ENCODE measurements around the gene PCDHGC3. TPM values are rescaled to one million over a fixed set of nuclear protein-coding genes. Genes with fewer than 3 reads are reported as not detected.

The PCDHGC3 gene
- total and polyA plus RNA-seq, 2 of the 4 experiments (the other 2 are of a cell fraction), result 21.1 to 72.1 TPM

DNA sequence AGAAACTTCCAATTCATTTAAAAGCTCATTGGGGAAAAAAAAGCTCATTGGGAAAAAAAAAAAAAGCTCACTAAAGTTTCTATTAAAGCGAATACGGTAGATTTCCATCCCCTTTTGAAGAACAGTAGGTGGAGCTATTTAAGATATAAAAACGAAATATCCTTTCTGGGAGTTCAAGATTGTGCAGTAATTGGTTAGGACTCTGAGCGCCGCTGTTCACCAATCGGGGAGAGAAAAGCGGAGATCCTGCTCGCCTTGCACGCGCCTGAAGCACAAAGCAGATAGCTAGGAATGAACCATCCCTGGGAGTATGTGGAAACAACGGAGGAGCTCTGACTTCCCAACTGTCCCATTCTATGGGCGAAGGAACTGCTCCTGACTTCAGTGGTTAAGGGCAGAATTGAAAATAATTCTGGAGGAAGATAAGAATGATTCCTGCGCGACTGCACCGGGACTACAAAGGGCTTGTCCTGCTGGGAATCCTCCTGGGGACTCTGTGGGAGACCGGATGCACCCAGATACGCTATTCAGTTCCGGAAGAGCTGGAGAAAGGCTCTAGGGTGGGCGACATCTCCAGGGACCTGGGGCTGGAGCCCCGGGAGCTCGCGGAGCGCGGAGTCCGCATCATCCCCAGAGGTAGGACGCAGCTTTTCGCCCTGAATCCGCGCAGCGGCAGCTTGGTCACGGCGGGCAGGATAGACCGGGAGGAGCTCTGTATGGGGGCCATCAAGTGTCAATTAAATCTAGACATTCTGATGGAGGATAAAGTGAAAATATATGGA lies 45.2 kb upstream of the PCDHGC3 start, which contains the start of gene PCDHGA12 (continued):
- TF ChIP-seq CEBPB (IDR thresholded peaks at IDR 0.05; ENCODE audit: low read depth, low read length) (peak; percentile 34; the same call in 1 of the 2 replicates), MXI1 (IDR thresholded peaks at IDR 0.05; ENCODE audit: borderline replicate concordance, low read depth, low read length) (0 out of 2 replicates have a peak, but pooled peaks have one; percentile 25)

DNA sequence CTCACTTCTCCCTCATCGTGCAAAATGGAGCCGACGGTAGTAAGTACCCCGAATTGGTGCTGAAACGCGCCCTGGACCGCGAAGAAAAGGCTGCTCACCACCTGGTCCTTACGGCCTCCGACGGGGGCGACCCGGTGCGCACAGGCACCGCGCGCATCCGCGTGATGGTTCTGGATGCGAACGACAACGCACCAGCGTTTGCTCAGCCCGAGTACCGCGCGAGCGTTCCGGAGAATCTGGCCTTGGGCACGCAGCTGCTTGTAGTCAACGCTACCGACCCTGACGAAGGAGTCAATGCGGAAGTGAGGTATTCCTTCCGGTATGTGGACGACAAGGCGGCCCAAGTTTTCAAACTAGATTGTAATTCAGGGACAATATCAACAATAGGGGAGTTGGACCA lies 44.5 kb upstream of the PCDHGC3 start:
- Histone ChIP-seq H3K4me1 (ENCODE audit: control insufficient read depth, insufficient read depth, low read length) (no peaks in the 10 kb centered on the region; the same call in 1 of the 2 replicates), H3K56ac (ENCODE audit: extremely low read depth, insufficient read depth, low read length) (no peak overlapping the region), H3K14ac (replicated peaks; ENCODE audit: low read depth, low read length) (no peak overlapping the region), H3K9ac (ENCODE audit: low read depth, low read length) (no peak overlapping the region), H3K4ac (ENCODE audit: low read depth, low read length) (no peak overlapping the region), H3K36me3 (ENCODE audit: control insufficient read depth, insufficient read depth, low read length) (peaks cover 18% of the 10 kb centered on the region), H3K27me3 (ENCODE audit: control insufficient read depth, insufficient read depth, low read length) (no peaks in the 10 kb centered on the region), H3K23ac (ENCODE audit: low read depth, low read length) (no peak overlapping the region), H3K18ac (ENCODE audit: low read depth, low read length) (no peak overlapping the region), H4K5ac (ENCODE audit: low read depth, low read length) (peak overlapping the region; percentile 39), H3K4me3 (ENCODE audit: insufficient read depth, low read depth, low read length) (peak overlapping the region; percentile 6; the same call in 1 of the 2 replicates), H3K9me1 (ENCODE audit: insufficient read depth, low read length) (no peaks in the 10 kb centered on the region), H4K91ac (ENCODE audit: insufficient read depth, low read depth, low read length) (no peak overlapping the region; the same call in 1 of the 2 replicates), H2AFZ (replicated peaks; ENCODE audit: low read length, poor library complexity) (peak overlapping the region; percentile 52), H3K27ac (ENCODE audit: insufficient read depth, low read length) (no peak overlapping the region), H2AK9ac (replicated peaks; ENCODE audit: low read depth, low read length, poor library complexity) (peak overlapping the region; percentile 31), H4K20me1 (ENCODE audit: insufficient read depth, low read length) (no peaks in the 10 kb centered on the region), H4K8ac (ENCODE audit: low read depth in 2 of 2, low read length in 2 of 2) (peak overlapping the region in 1 of 2 experiments; percentile 42; a peak in 1 of 4 replicates), H2BK5ac (ENCODE audit: low read depth, low read length, poor library complexity, severe bottlenecking) (no peak overlapping the region), H2AK5ac (ENCODE audit: low read depth, low read length) (no peak overlapping the region), H3K4me2 (ENCODE audit: low read depth, low read length) (peak overlapping the region; percentile 33), H3K79me1 (ENCODE audit: low read depth in 1 of 2, low read length in 2 of 2) (peaks cover 17 to 22% of the 10 kb centered on the region in 2 experiments; a peak in 3 of 4 replicates), H2BK15ac (ENCODE audit: low read depth, low read length) (no peak overlapping the region), H2BK20ac (ENCODE audit: low read depth, low read length) (no peak overlapping the region), H2BK120ac (ENCODE audit: low read depth, low read length) (no peak overlapping the region), H3K9me3 (ENCODE audit: control insufficient read depth, insufficient read depth, low read length) (peaks cover 36% of the 10 kb centered on the region; the same call in 1 of the 2 replicates)
- ChIA-PET POLR2A (ENCODE audit: unreplicated experiment) (no interaction called here), CTCF (interaction anchor here (1.5 kb wide), 1 partner anchor 9 kb away, joined by 3 read pairs; no protein-coding TSS in a partner anchor)
- in situ Hi-C loops (cut with MboI; ENCODE audit: low sequenced_read_pairs) (no loop called here), dilution Hi-C loops (cut with HindIII; ENCODE audit: low sequenced_read_pairs, unreplicated experiment) (no loop called here), intact Hi-C loops (cut with micrococcal nuclease) (loop anchor here (2.0 to 5.0 kb wide), 3 partner anchors 46 to 94 kb away; partner anchors contain the start of gene PCDHGC3)
- DNase-seq (no peak), ATAC-seq (ENCODE audit: low read depth) (no peak)
- TF ChIP-seq BHLHE40 (IDR thresholded peaks at IDR 0.05; ENCODE audit: low read depth, low read length), result no peak
- no peak for TF ChIP-seq RFX5 (IDR thresholded peaks at IDR 0.05; ENCODE audit: low read depth, low read length)
- TF ChIP-seq, protein P1, sequence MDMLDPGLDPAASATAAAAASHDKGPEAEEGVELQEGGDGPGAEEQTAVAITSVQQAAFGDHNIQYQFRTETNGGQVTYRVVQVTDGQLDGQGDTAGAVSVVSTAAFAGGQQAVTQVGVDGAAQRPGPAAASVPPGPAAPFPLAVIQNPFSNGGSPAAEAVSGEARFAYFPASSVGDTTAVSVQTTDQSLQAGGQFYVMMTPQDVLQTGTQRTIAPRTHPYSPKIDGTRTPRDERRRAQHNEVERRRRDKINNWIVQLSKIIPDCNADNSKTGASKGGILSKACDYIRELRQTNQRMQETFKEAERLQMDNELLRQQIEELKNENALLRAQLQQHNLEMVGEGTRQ (IDR thresholded peaks at IDR 0.05; ENCODE audit: low read depth, low read length), result no peak
- no peak for TF ChIP-seq CEBPB (IDR thresholded peaks at IDR 0.05; ENCODE audit: low read depth, low read length)
- TF ChIP-seq CHD1 (IDR thresholded peaks at IDR 0.05; ENCODE audit: low read depth, low read length), result no peak
- no peak for TF ChIP-seq SMC3 (IDR thresholded peaks at IDR 0.05; ENCODE audit: low read depth, low read length)
- TF ChIP-seq RAD21 (IDR thresholded peaks at IDR 0.05; ENCODE audit: low read length), result no peak
- TF ChIP-seq NFE2L2 (IDR thresholded peaks at IDR 0.05; ENCODE audit: low read depth, low read length), result no peak
- no peak for TF ChIP-seq POLR2A (IDR thresholded peaks at IDR 0.05; ENCODE audit: low read depth, low read length)
- WGBS, 2 experiments (ENCODE audit: extremely low coverage in 2 of 2, insufficient read length in 1 of 2), result 51% methylated on average over 33 of the region's 37 CpGs; no CpG with 5 or more reads in 1 of the 2 experiments
- no TSS peak for BruUV-seq (replicated peaks)

Measured in IMR-90 (cell line).